ENCODE data around the gene NSUN3.

DNA sequence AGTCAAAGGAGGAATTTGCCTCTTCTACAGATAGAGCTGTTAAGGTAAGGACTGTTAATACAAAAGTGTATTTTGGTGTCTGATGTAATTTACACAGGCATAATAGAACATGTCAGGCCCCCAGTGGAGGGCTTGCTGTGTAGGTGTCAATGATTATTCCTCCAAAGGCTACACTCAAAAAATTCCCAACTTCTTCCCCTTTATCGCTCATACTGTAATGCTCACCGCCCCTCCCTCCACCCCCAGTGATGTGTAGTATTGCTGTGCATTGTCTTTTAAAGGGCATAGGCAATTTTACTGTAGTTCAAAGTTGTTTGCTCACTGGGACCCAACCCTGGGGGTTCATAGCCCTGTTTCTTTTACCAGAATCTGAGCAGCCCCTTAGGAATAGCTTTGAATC lies 32.2 kb downstream of the NSUN3 start:
- TF ChIP-seq, protein P1, sequence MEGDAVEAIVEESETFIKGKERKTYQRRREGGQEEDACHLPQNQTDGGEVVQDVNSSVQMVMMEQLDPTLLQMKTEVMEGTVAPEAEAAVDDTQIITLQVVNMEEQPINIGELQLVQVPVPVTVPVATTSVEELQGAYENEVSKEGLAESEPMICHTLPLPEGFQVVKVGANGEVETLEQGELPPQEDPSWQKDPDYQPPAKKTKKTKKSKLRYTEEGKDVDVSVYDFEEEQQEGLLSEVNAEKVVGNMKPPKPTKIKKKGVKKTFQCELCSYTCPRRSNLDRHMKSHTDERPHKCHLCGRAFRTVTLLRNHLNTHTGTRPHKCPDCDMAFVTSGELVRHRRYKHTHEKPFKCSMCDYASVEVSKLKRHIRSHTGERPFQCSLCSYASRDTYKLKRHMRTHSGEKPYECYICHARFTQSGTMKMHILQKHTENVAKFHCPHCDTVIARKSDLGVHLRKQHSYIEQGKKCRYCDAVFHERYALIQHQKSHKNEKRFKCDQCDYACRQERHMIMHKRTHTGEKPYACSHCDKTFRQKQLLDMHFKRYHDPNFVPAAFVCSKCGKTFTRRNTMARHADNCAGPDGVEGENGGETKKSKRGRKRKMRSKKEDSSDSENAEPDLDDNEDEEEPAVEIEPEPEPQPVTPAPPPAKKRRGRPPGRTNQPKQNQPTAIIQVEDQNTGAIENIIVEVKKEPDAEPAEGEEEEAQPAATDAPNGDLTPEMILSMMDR (IDR thresholded peaks at IDR 0.05), result no peak
- no peak for TF ChIP-seq EP300 (IDR thresholded peaks at IDR 0.05)
